HUDEP-2 (cell line): ENCODE results near the gene PGGHG.
"Not testable (repeated sequence)": the region's sequence is repeated elsewhere in the genome, so short reads cannot be mapped to it uniquely, and the experiment has no call there.

ENCODE experiments used
- DNase-seq, 76 experiments: peaks; one replicate each; lab custom pipeline; 2025; ENCODE audit not compliant: unreplicated experiment in 76 of 76; lab: John Stamatoyannopoulos, UW

The PGGHG gene

DNA sequence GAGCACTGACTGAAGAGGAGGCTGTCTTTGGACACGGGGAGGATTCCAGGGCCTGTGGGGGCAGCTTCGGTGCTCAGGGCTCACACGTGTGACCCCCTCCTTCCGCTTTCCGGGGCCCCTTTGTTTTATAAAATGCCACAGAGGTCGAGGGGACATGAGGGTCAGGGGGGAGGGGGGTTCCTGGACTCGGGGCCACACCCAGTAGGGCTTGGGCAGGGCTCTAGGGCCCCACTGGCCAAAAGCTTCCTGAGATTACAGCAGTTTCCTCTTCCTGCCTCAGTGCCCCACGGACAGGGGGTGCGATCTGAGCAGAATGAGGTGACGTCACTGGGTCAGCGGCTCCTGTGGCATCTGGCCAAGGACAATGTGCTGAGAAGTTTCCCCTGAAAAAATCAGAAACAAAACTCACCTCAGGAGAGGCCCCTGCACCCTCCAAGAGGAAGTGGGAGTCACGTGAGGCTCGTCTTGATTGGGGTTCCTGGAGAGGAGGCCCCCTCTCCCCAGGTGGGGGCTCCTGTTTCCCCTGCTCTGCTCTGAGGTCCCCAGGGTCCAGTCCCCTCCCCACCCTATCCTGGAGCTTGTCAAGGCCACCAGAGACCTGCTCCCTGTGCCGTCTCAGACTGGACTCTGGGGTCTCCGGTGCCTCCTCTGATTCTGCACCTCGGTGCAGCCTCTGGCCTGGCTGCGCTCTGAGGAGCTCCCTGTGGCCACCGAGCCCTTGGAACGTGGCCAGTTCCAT is 38.1 kb downstream of the PGGHG start:
- peak in 23 of 76 experiments; percentile 1 to 44 (median 16) for DNase-seq

- DNase-seq = no peak
Measured at GRCh38 chr11:327581-327923, 38.6 kb downstream of the PGGHG start.

DNA sequence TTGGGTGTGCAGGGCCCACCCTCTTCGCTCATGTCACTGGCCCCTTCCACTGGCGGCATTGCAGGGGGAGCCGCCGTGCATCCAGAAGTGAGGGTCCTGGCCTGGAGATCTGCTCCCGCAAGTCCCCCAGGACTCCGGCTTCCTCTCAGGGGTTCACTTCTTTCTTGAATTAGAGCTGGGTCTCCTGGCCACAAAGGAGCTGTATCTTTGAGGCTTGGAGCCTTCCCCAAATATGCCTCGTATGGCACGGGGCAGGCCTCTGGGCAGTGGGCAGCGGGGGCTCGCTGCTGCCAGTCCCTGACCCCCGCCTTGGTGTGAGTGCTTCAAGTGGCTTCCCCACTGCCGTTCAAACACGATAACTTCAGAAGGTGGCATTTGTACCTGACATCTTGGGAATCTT is 39.1 kb downstream of the PGGHG start:
- no peak for DNase-seq

DNA sequence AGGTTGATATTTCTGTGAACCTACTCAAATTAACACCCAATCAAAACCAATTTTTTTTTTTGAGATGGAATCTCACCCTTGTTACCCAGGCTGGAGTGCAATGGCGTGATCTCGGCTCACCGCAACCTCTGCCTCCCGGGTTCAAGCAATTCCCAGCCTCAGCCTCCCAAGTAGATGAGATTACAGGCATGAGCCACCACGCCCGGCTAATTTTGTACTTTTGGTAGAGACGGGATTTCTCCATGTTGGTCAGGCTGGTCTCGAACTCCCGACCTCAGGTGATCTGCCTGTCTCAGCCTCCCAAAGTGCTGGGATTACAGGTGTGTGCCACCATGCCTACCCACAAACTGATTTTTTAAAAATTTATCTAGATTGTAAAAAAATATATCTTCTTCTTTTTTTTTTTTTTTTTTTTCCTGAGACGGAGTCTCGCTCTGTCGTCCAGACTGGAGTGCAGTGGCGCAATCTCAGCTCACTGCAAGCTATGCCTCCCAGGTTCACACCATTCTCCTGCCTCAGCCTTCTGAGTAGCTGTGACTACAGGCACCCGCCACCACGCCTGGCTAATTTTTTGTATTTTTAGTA is 39.7 kb downstream of the PGGHG start:
- not testable (repeated sequence) for DNase-seq

DNA sequence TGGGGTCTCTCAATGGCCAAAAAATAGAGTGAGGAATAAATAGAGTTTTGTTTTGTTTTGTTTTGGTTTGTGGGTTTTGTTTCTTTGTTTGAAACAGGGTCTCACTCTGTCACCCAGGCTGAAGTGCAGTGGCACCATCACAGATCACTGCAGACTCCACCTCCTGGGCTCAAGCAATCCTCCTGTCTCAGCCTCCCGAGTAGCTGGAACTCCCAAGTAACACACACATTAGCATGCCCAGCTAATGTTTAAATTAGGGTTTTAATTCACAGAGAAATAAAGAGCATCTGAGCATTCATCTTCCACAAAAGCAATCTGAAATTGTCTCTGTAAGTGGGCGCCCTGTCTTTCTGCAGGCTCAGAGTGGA is 40.9 kb downstream of the PGGHG start:
- DNase-seq = no peak

GRCh38 chr11:330307-330693 is 41.4 kb downstream of the PGGHG start:
- DNase-seq = no peak

GRCh38 chr11:330694-331357 is 41.9 kb downstream of the PGGHG start:
- no peak for DNase-seq

- DNase-seq = no peak
Measured at GRCh38 chr11:331358-332060, 42.6 kb downstream of the PGGHG start.

GRCh38 chr11:332651-333480 is 43.9 kb downstream of the PGGHG start:
- no peak for DNase-seq

DNA sequence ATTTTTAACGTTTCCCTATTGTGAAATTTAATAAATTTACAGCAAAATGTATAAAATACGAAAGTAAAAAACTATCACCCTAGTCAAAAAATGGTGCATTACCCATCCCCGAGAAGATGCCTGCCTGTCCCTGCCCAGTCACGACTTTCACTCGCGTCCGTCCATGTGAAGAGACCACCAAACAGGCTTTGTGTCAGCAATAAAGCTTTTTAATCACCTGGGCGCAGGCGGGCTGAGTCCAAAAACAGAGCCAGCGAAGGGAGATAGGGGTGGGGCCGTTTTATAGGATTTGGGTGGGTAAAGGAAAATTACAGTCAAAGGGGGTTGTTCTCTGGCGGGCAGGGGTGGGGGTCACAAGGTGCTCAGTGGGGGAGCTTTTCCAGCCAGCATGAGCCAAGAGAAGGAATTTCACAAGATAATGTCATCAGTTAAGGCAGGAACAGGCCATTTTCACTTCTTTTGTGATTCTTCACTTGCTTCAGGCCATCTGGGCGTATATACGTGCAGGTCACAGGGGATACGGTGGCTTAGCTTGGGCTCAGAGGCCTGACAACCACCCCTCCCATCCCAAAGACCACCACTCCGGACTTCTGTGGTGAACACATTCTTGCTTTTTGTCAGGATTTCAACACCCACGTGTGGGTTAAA is 44.8 kb downstream of the PGGHG start:
- DNase-seq = not testable (repeated sequence)

- no peak for DNase-seq
Measured at GRCh38 chr11:334264-334994, 45.5 kb downstream of the PGGHG start.

- DNase-seq = no peak
Measured at GRCh38 chr11:335779-336658, 47.1 kb downstream of the PGGHG start.

- DNase-seq = no peak
Measured at GRCh38 chr11:336659-337198, 47.8 kb downstream of the PGGHG start.

DNA sequence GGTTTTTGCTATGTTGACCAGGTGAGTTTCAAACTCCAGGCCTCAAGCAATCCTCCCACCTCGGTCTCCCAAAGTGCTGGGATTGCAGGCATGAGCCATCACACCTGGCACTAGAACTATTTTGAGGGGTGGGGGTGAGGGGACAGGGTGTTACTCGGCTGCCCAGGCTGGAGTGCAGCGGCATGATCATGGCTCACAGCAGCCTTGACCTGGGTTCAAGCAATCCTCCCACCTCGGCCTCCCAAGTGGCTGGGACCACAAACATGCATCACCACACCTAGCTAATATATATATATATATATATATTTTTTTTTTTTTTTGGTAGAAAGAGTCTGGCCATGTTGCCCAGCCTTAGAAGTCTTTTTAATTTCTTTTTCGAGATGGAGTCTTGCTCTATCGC is 48.8 kb downstream of the PGGHG start:
- DNase-seq = no peak

GRCh38 chr11:339963-340362 is 51.0 kb downstream of the PGGHG start:
- DNase-seq = no peak

DNA sequence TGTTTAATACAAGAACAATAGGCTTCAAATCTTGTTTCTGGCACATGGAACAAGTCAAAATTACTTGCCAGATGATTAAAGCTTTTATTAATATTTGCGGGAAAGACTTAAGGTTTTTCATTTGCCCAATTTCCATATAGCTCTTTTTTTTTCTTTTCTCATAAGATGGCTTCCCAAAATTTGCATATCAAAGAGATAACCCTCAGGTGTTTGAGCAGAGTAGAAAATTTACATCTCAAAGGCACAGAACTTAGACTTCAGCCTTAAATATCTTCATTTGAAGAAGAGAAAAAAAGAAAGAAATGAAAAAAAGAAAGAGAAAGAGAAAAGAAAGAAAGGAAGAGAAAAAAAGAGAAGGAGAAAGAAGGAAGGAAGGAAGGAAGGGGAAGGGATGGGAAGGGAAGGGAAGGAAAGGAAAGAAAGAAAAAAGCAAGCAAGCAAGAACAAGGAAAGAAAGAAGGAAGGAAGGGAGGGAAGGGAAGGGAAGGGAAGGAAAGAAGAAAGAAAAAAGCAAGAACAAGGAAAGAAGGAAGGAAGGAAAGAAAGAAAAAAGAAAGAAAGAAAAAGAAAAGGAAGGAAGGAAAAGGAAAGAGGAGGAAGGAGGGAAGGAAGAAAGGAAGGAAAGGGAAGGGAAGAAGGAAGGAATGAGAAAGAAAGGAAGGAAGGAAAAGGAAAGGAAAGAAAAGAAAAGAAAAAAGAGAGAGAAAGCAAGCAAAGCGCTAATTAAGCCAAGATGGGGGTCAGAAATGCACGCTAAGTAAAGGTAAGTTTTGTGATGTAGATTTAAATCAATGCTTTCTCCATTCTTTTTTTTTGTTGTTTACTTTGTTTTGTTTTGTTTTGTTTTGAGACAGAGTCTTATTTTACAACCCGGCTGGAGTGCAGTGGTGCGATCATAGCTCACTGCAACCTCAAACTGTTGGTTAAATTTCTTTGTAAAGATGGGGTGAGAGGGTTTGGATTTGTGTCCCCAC is 51.9 kb downstream of the PGGHG start:
- DNase-seq = no peak

DNA sequence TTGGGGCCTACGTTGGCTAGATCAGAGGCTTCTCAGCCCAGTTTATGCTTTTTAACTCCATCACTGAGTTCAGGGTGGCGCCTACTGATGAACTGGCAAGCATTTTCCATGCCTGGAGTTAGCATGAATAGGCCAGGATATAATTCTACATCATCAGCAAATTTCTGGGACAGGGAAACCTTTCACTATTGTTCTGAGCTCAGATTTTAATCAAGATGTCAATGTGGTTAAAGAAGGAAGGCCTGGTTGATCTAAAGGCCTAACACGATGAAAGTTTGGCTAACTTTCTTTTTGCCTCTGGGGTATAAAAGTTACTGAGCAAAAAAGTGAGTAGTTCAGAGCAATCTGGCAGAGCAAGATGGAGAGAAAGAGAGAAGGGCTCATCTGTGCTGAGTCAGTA is 53.4 kb downstream of the PGGHG start:
- DNase-seq = no peak
